Hematopoietic multipotent progenitor cell treated with erythropoietin and hydrocortisone succinate and interleukin-3 and kit ligand, for 6 days (in vitro differentiated cells): Measurements from ENCODE around the gene CAMKK2.
"Not testable (repeated sequence)": the region's sequence is repeated elsewhere in the genome, so short reads cannot be mapped to it uniquely, and the experiment has no call there.

ENCODE experiments used
- DNase-seq: peaks from one replicate; pipeline ENCODE4 v3.0.0-alpha.2; 2015

The CAMKK2 gene

DNA sequence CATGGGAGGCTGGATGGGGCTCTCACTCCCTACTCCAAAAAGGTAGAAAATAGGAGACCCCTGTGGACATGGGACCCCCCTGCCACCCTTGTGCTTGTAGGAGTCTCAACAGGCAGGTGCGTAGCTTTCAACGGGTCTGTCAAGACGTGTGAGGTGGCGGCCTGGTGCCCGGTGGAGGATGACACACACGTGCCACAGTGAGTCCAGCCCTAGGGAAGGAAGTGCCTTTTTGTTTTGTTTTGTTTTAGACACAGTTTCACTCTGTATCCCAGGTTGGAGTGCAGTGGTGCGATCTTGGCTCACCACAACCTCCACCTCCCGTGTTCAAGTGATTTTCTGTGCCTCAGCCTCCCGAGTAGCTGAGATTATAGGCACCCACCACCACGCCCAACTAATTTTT lies 73.7 kb downstream of the CAMKK2 start:
- DNase-seq: no peak

DNA sequence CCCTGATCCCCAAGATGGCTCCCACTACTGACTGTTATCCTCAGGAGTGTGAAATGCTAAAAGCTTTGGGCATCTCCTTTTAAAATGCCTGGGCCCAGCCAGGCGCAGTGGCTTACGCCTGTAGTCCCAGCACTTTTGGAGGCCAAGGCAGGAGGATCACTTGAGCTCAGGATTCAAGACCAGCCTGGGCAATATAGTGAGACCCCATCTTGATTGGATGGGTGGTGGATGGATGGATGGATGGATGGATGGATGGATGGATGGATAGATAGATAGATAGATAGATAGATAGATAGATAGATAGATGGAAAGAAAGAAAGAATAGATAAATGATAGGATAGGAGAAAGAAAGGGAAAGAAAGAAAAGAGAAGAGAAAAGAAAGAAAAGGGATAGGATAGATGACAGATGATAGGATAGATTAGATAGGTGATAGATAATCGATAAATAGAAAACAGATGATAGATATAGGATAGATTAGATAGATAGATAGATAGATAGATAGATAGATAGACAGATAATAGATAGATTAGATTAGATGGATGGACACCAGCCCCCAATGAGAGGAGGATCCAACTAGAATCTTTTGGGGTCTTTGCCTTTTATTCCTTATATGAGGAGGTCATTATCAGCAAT lies 77.0 kb downstream of the CAMKK2 start:
- DNase-seq: no peak

DNA sequence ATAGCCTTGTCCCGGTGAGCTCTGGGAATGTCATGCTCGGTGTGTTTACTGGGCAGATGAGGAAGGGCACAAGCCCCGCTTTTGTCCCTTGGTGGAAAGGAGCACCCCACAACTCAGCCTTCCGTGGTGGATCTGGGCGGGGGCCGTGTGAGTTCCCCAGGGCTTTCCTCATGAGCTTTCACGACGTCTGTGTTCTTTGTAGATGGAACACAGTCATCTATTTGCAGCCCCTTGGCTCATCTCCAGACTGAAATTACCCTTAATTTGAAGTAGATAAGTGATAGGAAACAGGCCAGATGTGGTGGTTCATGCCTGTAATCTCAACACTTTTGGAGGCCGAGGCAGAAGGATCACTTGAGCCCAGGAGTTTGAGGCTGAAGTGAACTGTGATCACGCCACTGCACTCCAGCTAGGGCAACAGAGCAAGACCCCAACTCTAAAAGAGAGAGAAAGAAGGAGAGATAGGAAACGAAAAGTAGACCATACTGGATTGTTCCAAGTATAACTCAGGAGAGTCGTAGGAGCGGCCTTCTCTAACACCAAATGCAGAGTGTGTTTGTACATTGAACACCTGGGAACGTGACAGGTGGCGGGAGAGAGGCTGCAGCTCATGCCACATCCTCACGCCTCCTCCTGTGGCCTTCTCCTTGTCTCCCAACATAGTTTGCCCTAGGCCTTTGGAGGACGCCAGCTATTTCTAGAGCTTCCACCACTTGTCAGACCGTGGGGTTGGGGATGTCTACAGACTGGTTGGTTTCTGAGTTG lies 77.7 kb downstream of the CAMKK2 start:
- no peak for DNase-seq

DNA sequence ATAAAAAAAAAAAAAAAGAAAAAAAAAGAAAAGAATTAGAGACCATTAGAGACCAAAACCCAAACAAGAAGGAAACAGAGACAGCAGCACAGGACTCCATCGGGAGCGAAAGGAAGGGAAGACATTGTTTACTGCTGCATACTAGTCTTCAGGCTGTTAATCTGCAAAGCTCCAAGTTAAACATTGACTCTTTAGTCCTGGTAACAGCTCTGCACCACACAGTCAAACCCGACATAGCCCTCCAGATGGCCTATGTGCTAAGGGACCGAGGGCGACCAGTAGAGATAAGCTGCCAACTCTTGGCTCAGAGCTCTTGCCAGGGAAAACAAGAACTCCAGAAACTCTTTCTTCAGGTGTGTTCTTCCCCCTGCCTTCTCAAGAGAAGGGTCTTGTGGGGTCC lies 78.7 kb downstream of the CAMKK2 start:
- DNase-seq: no peak

DNA sequence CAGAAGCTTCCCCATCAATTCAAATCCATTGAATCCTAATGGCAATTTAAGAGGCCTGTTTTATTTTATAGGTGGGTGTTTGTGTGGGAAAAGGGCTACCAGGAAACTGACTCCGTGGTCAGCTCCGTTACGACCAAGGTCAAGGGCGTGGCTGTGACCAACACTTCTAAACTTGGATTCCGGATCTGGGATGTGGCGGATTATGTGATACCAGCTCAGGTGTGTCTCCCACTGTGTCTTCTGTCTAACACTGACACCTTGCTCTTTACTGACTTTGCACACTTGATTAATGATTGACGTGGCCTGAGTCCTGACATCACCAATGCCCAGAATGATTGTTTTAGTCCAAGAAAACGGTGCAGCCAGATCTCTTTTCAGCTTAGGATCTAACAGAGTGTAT lies 79.4 kb downstream of the CAMKK2 start:
- DNase-seq: no peak

DNA sequence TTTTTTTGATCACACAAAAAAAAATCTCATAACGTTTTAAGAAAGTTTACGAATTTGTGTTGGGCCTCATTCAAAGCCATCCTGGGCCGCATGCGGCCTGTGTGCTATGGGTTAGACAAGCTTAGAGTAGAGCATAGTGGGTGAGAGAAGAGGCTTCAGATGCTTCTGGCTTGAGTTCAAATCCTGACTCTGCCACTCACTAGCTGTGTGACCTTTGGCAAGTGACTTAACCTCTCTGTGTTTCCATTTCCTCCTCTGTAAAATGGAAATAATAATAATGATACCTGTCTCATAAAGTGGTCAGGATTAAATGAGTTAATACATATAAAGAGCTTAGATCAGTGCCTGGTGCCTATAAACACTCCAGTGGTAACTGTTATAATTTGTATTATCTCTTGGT lies 80.4 kb downstream of the CAMKK2 start:
- DNase-seq: no peak

DNA sequence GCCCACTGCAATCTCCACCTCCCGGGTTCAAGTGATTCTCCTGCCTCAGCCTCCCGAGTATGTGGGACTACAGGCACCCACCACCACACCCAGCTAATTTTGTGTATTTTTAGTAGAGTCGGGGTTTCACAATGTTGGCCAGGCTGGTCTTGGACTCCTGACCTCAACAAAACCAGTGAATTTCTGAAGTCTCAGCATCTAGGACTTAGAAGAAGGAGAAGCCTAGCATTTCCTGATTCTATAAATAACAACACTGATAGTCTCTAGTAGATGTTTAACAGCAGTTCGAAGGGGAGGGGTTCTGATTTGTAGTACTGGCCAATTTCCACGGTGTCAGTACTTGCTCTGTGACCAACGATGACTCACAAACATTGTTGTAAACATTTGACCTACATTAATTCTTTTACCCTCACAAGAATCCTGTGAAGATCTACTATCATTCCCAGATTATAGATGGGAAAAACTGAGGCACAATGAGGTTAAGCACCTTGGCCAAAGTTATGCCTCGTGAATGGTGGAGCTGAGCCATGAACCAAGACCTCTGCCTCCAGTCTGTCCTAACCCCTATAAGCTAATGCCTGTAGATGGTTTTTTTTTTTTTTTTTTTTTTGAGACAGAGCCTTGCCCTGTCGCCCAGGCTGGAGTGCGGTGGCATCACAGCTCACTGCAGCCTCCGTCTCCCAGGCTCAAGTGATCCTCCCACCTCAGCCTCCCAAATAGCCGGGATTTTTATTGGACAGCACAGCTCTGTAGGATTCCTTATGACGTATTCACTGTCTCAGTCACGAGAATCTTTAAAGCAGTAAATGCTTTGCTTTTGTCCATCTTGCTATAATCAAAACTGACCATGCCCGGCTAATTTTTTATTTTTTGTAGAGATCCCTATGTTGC lies 81.4 kb downstream of the CAMKK2 start:
- DNase-seq: peak; percentile 69

DNA sequence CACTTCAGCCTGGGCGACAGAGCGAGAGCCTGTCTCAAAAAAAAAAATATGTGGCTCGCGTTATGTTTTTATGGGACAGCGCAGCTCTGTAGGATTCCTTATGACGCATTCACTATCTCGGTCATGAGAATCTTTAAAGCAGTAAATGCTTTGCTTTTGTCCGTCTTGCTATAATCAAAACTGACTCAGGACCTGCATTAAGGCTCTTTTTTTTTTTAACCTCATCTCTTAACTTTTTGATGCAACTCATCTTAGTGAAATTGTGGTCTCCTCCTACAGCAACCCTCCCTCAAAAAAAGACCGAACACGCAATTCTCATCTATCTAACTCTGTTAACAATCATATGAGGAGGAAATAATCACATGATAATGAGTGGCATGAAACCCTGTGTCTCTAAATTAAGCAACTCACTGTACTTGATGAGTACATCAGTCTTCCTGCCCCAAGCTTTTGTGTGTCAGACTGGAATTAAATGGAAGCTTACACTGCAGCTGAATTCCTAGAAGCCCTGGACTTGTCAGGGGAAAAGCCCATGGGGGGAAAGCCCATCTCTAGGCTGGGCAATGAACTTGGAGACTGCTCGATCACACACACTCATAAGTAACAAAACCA lies 82.2 kb downstream of the CAMKK2 start:
- peak; percentile 67 for DNase-seq

DNA sequence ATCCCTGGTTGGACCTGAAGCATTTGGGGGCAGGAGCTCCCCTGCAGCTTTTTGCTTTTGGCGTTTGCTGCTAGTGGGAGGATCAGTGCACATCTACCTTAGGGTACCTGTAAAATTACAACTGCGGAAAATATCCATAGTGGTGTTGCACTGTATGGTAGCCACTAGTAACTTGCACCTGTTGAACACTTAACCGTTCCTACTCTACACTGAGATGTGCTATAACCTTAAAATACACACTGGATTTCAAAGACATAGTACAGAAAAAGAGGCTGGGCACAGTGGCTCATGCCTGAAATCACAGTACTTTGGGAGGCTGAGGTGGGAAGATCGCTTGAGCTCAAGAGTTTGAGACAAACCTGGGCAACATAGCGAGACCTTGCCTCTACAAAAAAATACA lies 83.6 kb downstream of the CAMKK2 start:
- no peak for DNase-seq

DNA sequence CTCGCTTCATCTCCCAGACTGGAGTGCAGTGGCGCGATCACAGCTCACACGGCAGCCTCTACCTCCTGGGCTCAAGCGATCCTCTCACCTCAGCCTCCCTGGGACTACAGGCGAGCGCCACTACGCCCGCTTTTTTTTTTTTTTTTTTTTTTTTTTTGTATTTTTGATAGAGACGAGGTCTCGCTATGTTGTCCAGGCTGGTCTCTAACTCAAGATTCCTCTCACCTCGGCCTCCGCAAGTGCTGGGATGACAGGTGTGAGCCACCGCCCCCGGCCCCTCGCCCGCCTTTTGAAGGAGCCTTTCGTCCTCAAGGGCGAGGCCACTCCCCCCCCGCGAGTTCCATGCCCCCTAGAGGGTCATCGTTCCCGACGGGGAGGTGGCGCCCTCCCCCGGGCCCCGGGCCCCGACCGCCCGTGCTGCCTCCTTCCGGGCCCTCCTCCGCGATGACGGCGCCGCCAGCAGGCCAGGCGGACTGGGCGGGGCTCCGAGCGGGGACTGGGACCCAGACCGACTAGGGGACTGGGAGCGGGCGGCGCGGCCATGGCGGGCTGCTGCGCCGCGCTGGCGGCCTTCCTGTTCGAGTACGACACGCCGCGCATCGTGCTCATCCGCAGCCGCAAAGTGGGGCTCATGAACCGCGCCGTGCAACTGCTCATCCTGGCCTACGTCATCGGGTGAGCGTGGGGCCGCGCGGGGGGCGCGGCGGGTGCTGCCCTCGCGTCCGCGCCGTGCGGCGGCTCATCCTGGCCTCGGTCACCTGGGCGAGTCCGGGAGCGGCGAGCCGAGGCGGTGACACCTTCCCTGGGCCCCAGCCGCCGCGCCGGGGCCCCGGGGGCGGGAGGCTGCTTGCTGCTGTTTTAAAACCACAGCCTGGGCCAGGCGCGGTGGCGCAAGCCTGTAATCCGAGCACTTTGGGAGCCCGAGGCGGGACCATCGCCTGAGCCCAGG lies 86.6 kb downstream of the CAMKK2 start, which contains the start of gene P2RX4:
P2RX4 (plus strand) TSS at position 506 of the 949 bp plus-strand sequence; CDS start at position 542, 36 bp downstream.
- peak; percentile 91 for DNase-seq

DNA sequence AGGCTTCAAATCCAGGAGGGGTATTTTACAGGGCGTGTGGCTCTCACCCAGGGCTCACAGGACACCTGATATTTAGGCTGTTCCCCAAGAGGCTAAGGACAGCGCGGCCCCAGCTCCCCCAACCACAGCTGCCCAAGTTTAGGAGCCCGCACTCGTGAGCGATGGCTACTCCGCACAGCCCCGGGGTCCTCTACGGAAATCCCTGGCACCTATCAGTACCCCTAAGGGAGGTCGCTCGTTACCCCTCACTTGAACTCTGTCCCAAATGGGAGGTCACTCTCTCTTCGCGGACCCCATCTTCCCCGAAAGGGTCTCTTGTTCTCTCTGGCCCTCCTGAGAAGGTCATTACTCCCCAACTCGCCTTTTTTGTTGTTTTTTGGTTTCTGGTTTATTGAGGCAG lies 87.3 kb downstream of the CAMKK2 start:
- no peak for DNase-seq

DNA sequence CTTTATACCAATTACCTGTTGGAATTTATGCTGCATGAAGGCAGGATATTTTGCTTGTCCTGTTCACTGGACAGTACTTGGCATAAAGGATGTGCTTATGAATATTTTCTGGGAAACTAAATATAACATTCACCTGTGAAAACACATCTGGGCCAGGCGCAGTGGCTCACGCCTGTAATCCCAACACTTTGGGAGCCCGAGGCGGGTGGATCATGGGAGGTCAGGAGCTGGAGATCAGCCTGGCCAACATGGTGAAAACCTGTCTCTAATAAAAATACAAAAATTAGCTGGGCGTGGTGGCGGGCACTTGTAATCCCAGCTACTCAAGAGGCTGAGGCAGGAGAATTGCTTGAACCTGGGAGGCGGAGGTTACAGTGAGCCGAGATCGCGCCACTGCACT lies 87.9 kb downstream of the CAMKK2 start:
- not testable (repeated sequence) for DNase-seq

DNA sequence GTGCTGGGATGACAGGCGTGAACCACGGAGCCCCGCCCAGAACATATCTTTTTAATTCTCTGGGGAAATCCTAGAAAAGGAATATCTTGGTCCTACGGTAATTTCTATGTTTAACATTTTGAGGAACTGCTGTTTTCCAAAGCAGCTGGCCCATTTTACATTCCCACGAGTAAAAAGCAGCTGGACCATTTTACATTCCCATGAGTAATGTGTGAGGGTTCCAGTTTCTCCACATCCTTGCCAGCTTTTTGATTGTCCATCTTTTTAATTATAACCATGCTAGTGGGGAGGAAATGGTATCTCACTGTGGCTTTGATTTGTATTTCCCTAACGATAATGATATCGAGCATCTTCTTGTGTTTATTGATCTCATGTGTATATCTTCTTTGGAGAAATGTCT lies 91.0 kb downstream of the CAMKK2 start:
- DNase-seq: no peak

DNA sequence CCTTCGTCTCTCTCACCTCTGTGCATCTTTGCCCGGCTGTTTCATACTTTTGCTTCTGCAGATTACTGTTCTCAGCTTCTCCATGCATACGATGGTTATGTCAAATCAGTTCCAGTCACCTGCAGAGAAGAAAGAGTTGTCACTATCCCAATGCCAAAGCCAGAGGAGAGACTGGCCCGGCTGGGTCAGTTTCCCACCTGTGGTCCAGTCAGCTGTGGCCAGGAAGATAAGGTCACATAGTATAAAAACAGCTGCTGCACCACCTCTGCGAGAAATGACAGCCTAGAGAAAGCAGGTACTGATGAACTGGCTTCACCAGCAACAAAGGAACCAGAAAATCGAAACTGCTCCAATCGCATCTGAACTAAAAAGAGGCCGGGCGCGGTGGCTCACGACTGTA lies 93.0 kb downstream of the CAMKK2 start:
- no peak for DNase-seq

DNA sequence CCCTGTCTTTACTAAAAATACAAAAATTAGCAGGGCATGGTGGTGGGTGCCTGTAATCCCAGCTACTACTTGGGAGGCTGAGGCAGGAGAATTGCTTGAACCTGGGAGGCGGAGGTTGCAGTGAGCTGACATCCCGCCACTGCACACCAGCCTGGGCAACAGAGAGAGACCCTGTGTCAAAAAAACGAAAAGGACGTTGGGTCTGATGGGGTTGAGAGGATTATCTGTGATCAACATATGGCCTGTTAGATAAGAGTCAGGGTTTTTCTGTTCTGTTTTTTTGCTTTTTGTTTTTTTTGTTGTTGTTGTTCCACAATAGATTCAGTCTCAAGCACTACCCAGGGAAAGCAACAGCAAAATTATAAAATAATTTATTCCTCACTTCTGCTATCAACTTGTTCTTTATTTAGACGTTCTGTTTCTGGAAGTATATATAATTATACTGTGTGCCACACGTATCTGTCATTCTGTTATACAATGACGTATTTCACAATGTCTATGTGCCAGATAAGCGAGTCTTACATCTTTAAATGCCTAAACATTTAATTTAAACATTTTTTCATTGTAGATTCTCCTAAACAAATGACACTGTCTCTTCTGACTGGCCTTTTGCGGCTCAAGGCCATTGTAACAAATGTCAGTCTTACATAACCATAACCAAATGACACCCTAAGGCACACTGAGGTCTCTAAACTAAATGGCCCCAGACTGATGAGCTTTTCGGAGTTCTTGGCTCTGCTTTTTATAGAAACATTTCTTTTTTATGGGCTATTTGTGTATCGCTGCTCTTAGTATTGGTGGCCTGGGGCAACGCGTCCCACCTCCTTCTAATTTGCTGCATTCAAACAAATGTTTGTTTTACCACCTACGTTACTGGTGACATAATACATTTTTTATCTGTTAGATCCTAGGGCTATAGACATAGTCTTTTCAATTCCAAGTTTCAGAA lies 93.8 kb downstream of the CAMKK2 start:
- peak; percentile 86 for DNase-seq

DNA sequence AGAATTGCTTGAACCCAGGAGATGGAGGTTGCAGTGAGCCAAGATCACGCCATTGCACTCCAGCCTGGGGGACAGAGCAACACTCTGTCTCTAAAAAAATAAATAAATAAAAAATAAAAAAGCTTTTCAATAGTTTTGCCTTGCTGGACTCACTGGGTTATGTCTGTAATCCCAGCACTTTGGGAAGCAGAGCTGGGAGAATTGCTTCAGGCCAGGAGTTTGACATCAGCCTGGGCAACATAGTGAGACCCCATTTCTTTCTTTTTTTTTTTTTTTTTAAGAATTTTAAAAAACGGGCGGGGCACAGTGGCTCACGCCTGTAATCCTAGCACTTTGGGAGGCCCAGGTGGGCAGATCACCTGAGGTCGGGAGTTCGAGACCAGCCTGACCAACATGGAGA lies 95.4 kb downstream of the CAMKK2 start:
- not testable (repeated sequence) for DNase-seq

DNA sequence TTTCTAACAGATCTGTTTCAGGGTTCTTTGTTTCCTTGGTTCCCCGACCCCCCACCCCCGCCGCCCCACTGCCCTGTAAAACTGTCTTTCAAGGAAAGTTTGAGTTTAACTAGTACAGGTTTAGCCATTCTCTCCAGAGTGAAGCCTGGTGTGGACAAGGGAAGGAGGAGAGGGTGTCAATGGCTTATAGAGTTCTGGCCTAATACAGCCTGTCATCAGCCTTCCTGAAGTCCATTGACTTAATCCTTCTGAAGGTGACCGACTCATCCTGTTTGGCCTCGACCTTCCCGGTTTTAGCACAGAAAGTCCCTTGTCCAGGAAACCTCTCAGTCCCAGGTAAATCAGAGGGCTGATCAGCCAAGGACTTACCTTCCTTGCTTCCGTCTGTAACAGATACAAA lies 97.6 kb downstream of the CAMKK2 start:
- no peak for DNase-seq

DNA sequence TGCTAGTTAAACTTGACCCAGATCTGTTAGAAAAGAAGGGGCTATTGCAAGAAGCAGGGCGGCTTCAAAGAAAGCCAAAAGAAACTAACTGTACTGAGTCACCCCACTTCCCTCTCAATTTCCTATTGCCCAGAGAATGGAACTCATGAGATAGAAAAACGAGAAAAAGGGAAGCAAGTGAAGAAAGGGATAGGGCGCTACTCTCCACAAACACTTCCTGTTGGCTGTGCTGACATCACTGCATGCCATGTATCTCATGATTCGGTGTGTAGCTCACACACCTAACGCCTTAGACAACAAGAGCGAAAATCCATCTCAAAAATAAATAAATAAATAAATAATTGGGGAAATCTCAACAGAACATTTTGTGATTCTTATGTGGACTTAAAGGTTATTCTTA lies 99.6 kb downstream of the CAMKK2 start:
- peak; percentile 72 for DNase-seq

DNA sequence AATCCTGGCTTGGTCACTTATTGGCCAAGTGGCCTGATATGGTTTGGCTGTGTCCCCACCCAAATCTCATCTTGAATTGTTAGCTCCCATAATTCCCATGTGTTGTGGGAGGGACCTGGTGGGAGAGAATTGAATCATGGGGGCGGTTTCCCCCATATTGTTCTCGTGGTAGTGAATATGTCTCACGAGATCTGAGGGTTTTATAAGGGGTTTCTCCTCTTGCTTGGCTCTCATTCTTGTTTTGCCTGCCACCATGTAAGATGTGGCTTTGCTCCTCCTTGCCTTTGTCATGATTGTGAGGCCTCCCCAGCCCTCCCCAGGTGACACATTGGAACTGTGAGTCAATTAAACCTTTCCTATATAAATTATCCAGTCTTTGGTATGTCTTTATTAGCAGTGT lies 105.4 kb downstream of the CAMKK2 start:
- DNase-seq: no peak

DNA sequence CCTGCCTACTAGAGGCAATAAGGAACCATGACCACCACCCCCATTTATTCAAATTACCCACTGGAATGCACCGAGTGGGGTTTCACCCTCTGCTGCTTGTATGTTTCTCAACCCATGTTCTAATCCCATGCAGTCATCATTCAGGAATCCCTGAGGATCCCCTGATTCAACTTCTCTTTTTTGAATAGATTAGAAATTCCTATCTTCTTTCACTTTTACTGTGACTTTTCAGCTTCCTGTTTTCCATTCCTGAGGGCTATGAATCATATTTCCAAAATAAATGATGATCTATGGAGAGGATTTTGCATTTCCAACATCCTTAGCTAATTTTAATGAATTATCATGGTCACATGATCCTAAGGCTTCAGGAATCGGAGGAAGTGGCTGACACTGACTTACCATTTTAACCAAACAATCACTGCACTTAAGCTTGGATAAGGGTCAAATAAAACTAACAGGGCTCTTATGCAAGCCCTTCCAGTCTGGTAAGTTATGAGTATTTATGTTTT lies 105.9 kb downstream of the CAMKK2 start:
- no peak for DNase-seq
